Measurements from ENCODE around the gene KCNMA1.

The KCNMA1 gene

DNA sequence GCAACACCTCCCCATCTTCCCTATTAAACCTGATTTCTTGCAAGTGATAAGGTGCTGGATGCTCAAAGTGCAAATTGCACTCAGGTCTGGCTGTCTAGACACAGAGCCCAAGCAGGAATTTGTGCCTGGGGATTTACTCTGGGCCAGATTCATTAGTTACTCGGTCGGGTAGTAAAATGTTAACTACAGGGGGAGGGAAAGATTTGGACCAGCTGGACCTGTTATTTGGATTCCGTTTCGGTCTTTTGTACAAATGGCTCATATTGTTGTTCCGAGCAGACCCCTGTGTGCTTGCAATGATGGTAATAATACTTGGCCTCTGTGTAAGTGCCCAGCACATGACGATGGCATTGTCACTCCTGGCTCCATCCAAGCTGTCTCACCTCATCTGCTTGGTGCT is 609.6 kb downstream of the KCNMA1 start:
- DNase-seq (ENCODE audit: low read depth, low spot score), result no peak
- in situ Hi-C loops (cut with HindIII; ENCODE audit: low sequenced_read_pairs), result no loop called here
- TF ChIP-seq, protein P1, sequence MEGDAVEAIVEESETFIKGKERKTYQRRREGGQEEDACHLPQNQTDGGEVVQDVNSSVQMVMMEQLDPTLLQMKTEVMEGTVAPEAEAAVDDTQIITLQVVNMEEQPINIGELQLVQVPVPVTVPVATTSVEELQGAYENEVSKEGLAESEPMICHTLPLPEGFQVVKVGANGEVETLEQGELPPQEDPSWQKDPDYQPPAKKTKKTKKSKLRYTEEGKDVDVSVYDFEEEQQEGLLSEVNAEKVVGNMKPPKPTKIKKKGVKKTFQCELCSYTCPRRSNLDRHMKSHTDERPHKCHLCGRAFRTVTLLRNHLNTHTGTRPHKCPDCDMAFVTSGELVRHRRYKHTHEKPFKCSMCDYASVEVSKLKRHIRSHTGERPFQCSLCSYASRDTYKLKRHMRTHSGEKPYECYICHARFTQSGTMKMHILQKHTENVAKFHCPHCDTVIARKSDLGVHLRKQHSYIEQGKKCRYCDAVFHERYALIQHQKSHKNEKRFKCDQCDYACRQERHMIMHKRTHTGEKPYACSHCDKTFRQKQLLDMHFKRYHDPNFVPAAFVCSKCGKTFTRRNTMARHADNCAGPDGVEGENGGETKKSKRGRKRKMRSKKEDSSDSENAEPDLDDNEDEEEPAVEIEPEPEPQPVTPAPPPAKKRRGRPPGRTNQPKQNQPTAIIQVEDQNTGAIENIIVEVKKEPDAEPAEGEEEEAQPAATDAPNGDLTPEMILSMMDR (IDR thresholded peaks at IDR 0.05; ENCODE audit: low read depth, low read length), result no peak
- no peak overlapping the region for H3K4me3 ChIP-seq (ENCODE audit: low read depth, low read length)

DNA sequence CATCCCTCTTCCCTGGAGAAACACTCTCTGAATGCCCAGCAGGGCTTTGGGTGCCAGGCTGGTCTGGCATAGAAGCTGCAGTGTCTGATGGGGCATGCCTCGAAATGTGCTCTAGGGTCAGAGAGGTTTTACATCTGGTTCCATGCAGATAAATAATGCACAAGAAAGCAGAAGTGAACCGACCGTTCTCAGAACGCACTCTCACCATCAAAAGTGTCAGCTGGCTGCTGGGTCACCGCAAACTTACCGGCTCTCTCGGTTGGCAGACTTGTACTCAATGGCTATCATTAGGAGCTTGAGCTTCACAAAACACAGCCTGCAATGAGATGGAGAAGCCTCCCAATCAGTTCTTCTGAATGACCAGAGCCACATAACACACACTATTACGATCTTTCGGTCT is 610.0 kb downstream of the KCNMA1 start:
- no peak for DNase-seq (ENCODE audit: low read depth, low spot score)
- TF ChIP-seq, protein P1 (IDR thresholded peaks at IDR 0.05; ENCODE audit: low read depth, low read length), result no peak
- no peak overlapping the region for H3K4me3 ChIP-seq (ENCODE audit: low read depth, low read length)
- in situ Hi-C loops (cut with HindIII; ENCODE audit: low sequenced_read_pairs), result no loop called here

DNA sequence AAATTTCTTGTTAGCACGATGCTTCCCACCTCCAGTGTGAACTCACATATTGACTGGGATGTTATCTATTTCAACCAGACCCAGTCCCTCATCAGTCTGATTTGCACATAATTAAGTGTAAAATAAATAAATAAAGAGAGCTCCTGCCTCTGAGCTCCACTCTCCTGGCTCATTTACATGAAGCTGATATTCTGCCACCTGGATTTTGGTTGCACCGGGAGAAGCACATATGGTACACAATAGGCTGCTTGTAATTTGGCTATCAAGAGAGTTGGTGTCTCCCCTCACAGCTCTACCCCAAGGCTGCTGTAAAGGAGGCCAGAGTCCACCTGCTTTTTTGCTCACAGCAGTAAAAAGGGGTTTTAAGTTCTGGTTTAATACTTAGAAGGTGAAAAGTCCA is 610.5 kb downstream of the KCNMA1 start:
- TF ChIP-seq, protein P1 (IDR thresholded peaks at IDR 0.05; ENCODE audit: low read depth, low read length), result no peak
- no peak for DNase-seq (ENCODE audit: low read depth, low spot score)
- in situ Hi-C loops (cut with HindIII; ENCODE audit: low sequenced_read_pairs), result no loop called here
- no peak overlapping the region for H3K4me3 ChIP-seq (ENCODE audit: low read depth, low read length)

DNA sequence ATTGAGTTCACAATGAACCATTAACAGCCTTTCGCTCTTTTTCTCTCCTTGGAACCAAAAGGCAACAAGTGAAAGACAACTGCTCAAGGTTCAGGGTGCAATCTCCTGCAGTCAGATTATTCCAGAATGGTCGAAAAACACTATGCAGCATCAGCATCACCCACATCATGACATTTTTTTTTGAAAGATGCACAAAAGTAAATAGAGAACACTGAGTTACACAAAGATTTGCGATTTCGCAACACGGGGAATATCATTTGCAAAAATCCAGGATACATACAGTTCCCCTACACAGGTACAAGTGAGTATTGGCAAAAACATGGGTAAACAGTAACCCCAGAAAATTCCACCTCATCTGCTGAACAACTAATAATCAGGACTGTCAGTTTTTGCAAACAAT is 611.5 kb downstream of the KCNMA1 start:
- in situ Hi-C loops (cut with HindIII; ENCODE audit: low sequenced_read_pairs), result no loop called here
- no peak overlapping the region for H3K4me3 ChIP-seq (ENCODE audit: low read depth, low read length)
- TF ChIP-seq, protein P1 (IDR thresholded peaks at IDR 0.05; ENCODE audit: low read depth, low read length), result no peak
- DNase-seq (ENCODE audit: low read depth, low spot score), result no peak

DNA sequence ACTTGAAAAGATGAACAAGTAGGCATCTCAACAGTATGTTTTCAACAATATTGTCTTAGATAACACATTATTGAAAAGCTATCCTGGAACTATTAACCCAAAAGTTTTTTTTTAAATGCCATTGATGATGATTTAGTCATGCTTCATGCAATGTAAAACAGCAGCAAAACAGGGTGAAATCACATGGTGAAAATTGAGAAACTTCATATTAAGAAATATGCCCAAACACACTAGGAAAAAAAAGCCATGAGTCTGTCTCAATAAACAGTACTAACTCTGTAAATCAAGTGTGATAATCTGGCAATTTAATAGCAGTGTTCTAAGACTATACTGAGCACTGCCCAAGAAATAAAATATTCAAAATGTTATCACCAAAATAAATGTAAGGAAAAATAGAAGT is 613.1 kb downstream of the KCNMA1 start:
- no peak for DNase-seq (ENCODE audit: low read depth, low spot score)

DNA sequence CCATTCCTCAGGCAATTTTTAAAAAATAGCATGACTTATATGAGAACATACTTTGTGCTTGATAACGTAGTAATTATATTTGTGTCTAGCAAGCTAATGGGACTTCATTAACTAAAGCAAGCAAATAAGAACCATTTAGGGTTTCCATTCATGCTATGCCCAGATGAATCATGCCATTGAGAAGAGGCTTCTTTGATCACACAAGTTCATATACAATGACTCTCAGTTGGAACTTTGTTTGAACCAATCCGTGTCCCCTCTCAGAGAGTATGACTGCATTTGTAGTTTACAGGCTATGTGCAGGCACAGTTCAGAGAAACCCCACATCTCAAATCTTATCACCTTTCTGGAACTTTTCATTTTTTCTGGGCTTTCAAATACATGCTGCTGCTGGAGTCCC is 614.2 kb downstream of the KCNMA1 start:
- DNase-seq (ENCODE audit: low read depth, low spot score), result no peak
- in situ Hi-C loops (cut with HindIII; ENCODE audit: low sequenced_read_pairs), result no loop called here
- no peak overlapping the region for H3K4me3 ChIP-seq (ENCODE audit: low read depth, low read length)
- TF ChIP-seq, protein P1 (IDR thresholded peaks at IDR 0.05; ENCODE audit: low read depth, low read length), result no peak

More for the DNA sequence above, 613.1 kb downstream of the KCNMA1 start:
- TF ChIP-seq, protein P1 (IDR thresholded peaks at IDR 0.05; ENCODE audit: low read depth, low read length), result no peak
- H3K4me3 ChIP-seq (ENCODE audit: low read depth, low read length), result no peak overlapping the region
- in situ Hi-C loops (cut with HindIII; ENCODE audit: low sequenced_read_pairs), result no loop called here

DNA sequence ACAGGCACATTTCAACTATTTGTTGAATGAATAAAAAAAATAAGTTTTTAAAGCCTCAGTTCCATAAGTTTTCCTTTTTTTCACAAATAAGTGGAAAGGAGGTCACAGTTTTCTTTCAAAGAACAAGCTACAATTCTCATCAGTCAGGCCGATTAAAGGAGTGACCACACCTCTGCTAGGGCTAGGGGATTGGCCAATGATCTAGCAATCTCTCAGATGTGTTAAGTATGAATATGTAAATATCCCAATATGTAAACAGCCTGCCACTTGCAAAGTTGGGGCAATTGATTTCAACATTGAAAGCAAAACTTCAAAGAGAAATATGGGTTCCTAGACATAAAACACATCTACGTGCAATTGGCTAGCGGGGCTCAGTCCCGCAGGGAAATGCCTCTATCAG is 614.9 kb downstream of the KCNMA1 start:
- H3K4me3 ChIP-seq (ENCODE audit: low read depth, low read length), result no peak overlapping the region
- TF ChIP-seq, protein P1 (IDR thresholded peaks at IDR 0.05; ENCODE audit: low read depth, low read length), result no peak
- DNase-seq (ENCODE audit: low read depth, low spot score), result no peak
- in situ Hi-C loops (cut with HindIII; ENCODE audit: low sequenced_read_pairs), result no loop called here
